Suppressor macrophage treated with lipopolysaccharide for 1 hour (primary cell): Measurements from ENCODE around the gene OR10H1.
"Not testable (repeated sequence)": the region's sequence is repeated elsewhere in the genome, so short reads cannot be mapped to it uniquely, and the experiment has no call there.

Experiments used
- DNase-seq, 3 donors: peaks; one replicate each; pipeline ENCODE4 v3.0.0-alpha.2; 2020 to 2022

The OR10H1 gene

GRCh38 chr19:15828121-15828610 is 12.7 kb upstream of the OR10H1 start:
- DNase-seq, result no peak

GRCh38 chr19:15825753-15826152 is 10.3 kb upstream of the OR10H1 start:
- DNase-seq, result no peak

GRCh38 chr19:15820646-15821045 is 5.2 kb upstream of the OR10H1 start:
- no peak for DNase-seq

GRCh38 chr19:15813916-15814315 is 1.5 kb downstream of the OR10H1 start:
- no peak for DNase-seq

- DNase-seq, result peak in 2 of 3 donors; percentile 3 to 15
Observed at GRCh38 chr19:15812060-15812722, 3.3 kb downstream of the OR10H1 start.

- DNase-seq, result no peak
Observed at GRCh38 chr19:15811476-15811875, 4.0 kb downstream of the OR10H1 start.

GRCh38 chr19:15810335-15810734 is 5.1 kb downstream of the OR10H1 start:
- DNase-seq, result no peak

GRCh38 chr19:15794279-15794678 is 21.2 kb downstream of the OR10H1 start:
- not testable (repeated sequence) for DNase-seq

GRCh38 chr19:15790096-15790495 is 25.4 kb downstream of the OR10H1 start:
- DNase-seq, result no peak

- no peak for DNase-seq
Observed at GRCh38 chr19:15788594-15789270, 26.7 kb downstream of the OR10H1 start.

GRCh38 chr19:15787611-15788155 is 27.8 kb downstream of the OR10H1 start, which contains the start of gene OR10H5:
OR10H5 (plus strand) TSS chr19:15787661; CDS start chr19:15794049, 6,388 bp downstream.
- DNase-seq, result no peak

- DNase-seq, result peak in 1 of 3 donors; percentile 7
Observed at GRCh38 chr19:15782896-15783295, 32.6 kb downstream of the OR10H1 start.

GRCh38 chr19:15782211-15782610 is 33.3 kb downstream of the OR10H1 start:
- DNase-seq, result no peak

GRCh38 chr19:15781661-15782060 is 33.8 kb downstream of the OR10H1 start:
- DNase-seq, result no peak

- no peak for DNase-seq
Observed at GRCh38 chr19:15780610-15781418, 34.6 kb downstream of the OR10H1 start.

GRCh38 chr19:15779756-15780476 is 35.5 kb downstream of the OR10H1 start:
- DNase-seq, result peak in 2 of 3 donors; percentile 17 to 22

GRCh38 chr19:15776991-15777970 is 38.2 kb downstream of the OR10H1 start:
- DNase-seq, result peak in 2 of 3 donors; percentile 23 to 34

GRCh38 chr19:15776264-15776663 is 39.2 kb downstream of the OR10H1 start:
- no peak for DNase-seq

GRCh38 chr19:15775249-15775648 is 40.2 kb downstream of the OR10H1 start:
- no peak for DNase-seq

GRCh38 chr19:15774159-15774558 is 41.3 kb downstream of the OR10H1 start:
- not testable (repeated sequence) for DNase-seq

GRCh38 chr19:15769586-15769985 is 45.9 kb downstream of the OR10H1 start:
- peak in 2 of 3 donors; percentile 10 to 29 for DNase-seq
